Measurements from ENCODE around the gene PRSS56.

DNA sequence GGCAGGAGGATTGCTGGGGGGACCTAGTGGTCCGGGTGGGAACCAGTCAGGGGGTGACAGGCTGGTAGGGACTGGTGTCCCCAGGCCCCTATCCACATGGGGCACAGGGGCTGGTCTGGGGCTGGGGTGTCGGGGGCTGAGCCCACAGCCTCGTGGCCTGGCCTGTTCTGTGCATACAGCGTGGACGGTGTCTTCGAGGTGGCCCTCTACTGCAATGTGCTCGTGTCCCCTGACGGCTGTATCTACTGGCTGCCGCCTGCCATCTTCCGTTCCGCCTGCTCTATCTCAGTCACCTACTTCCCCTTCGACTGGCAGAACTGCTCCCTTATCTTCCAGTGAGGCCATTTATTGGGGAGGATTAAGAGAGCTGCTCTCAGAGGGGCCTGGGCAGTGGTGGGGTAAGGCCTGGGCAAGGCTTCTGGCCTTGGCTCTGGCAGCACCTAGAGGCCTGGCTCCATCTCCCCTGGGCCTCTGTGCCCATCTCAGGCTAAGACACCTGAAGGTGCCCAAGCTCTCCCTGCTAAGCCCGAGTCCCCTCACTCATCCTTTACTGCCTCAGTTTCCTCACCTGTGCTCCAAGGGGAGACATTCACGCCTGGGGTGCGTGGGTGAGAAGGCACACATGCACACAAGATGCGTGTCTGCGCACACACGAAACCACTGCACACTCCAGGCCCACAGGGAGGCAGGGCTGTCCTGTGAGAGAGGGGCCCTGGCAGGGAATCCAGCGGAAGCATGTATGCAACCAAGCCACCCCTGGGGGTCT lies 21.2 kb downstream of the PRSS56 start:
- TF ChIP-seq CTCF (IDR thresholded peaks at IDR 0.05; ENCODE audit: poor library complexity, severe bottlenecking) (no peak), EP300 (conservative IDR thresholded peaks at IDR 0.05; ENCODE audit: poor library complexity, severe bottlenecking) (no peak), SMC3 (conservative IDR thresholded peaks at IDR 0.05; ENCODE audit: poor library complexity) (no peak)
